NCI-H2107 (cell line): ENCODE results near the gene C14orf180.

Experiments used
- DNase-seq: peaks from one replicate; lab custom pipeline; 2025; lab: John Stamatoyannopoulos, UW

C14orf180 gene

DNA sequence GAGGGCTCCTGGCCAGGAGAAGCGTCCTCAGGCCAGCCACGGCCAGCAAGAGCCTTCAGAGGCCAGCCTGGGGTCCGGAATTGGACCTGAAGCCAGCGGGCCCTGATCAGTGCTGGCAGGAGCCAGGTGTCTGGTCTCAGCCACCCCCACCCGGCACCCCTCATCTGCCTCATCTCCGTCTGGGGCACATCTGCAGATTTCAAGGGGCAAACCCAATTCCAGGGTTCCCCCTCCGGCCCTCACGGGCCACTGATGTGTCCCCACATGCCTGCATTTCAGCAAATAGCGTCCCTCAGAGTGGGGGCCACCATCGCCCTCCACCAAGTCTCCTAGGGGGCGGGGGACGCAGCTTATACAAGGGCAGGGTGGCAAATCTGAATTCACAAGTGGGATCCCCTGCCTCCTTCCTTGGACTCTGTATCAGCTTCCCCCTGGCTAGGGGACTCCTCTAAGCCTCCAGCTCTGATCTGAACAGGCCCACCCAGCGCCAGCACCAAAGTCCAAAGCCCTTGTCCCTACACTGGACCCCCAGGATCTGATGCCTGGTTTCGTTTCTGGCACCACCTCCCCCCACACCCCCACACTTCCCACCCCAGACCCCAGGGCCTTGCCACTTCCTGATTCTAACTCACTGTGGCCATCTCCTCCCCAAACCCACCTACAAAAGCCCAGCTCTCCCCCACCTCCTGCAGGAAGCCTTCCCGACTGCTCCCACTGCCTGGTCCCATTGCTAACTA is 14.9 kb downstream of the C14orf180 start:
- DNase-seq, result no peak

DNA sequence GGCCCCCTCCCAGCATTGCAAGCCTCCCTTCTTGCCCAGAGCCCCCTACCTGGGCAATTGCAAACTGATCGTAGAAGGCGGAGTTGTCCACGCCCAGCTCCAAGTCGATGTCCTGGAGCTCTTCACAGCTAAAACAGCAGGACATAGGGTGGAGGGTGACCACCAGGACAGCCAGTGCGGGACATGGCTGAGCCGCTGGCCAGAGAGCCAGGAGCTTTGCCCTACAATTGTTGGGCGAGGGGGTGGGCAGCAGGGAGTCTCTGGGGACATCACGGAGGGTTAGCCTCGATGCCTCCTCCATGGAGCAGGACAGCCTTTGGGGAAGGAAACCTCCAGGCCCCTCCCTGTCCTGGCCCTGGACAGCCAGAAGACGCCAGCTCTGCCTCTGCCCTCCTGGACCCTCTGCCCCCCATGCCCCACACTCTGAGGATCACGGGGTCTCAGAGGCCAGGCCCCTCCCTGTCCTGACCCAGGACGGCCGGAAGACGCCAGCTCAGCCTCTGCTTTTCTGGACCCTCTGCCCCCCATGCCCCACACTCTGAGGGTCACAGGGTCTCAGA is 15.6 kb downstream of the C14orf180 start:
- DNase-seq, result no peak

DNA sequence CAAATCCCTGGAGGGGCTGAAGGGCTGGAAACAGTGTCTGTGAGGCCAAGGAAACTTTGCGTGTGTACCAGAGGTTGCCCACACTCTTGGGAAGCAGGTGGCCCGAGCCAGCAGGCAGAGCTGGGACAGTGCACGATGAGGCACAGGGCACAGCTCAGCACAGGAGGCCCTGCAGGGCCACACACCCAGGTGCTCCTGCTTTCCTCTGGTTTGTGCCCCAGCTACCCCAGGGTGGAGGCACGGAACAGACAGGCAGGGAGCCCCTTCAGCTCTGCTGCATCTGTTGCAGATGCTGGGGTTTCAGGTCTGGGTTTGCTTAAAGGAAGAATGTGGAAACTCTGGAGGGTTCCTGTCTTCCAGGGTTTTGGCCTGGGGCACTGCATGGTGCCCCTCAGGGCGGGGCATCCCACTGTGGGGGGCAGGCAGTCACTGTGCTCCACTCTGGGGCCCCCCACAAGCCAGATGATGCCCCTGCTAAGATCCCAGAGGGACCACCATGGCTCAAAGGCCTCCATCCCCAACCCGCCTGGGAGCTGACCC is 16.4 kb downstream of the C14orf180 start:
- no peak for DNase-seq

DNA sequence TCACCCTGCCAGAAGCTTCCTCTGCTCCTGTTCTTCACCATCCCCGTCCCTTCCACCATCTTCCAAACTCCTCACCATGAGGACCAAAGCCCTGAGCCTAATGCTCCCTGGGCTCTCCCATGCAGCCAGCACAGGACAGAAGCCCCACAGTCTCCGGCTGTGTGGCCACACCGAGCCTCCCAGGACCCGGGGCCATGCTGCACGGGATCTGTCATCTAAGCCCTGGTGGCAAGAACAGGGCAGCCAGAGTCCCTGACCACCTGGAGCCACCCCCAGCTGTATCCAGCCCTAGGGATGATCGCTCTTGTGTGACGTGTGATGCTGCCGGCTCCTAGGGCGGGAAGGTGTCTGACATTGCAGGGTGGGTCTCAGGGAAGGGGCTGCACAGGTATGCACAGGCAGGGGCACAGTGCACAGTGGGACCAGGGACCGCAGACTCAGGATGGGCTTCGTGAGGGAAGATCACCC is 16.9 kb downstream of the C14orf180 start:
- no peak for DNase-seq

DNA sequence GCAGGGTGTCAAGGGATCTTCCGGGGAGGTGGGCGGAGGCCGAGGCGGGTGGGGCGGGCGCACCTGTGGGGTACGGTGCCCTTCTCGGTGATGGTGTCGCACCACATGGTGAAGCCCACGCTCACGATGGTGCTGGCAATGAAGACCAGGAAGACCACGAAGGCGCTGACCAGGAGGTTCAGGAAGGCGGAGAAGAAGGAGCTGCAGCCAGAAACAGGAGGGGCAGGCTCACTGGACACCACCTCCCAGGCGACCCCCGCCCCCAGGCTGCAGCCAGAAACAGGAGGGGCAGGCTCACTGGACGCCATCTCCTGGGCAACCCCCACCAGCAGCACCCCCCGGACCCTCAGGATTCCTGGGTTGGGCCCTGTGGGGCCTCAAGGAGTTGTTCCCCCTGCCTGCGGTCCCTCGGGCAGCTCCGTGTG is 17.4 kb downstream of the C14orf180 start:
- no peak for DNase-seq

DNA sequence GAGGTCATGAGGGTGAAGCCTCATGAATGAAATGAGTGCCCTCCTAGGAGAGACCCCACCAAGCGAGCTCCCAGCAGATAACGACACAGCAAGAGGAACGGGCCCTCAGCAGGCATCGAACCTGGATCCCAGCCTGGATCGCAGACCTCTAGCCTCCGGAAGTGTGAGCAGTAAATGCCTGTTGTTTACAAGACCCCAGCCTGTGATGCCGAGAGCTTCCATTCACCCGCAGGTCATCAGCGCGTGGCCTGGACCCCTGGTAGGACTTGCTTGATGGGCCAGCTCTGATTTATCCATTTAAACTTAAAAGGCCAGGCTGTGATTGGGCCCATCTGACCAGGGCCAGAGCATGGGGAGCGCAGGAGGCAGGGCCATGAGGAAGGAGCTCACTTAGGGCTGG is 18.0 kb downstream of the C14orf180 start:
- no peak for DNase-seq

DNA sequence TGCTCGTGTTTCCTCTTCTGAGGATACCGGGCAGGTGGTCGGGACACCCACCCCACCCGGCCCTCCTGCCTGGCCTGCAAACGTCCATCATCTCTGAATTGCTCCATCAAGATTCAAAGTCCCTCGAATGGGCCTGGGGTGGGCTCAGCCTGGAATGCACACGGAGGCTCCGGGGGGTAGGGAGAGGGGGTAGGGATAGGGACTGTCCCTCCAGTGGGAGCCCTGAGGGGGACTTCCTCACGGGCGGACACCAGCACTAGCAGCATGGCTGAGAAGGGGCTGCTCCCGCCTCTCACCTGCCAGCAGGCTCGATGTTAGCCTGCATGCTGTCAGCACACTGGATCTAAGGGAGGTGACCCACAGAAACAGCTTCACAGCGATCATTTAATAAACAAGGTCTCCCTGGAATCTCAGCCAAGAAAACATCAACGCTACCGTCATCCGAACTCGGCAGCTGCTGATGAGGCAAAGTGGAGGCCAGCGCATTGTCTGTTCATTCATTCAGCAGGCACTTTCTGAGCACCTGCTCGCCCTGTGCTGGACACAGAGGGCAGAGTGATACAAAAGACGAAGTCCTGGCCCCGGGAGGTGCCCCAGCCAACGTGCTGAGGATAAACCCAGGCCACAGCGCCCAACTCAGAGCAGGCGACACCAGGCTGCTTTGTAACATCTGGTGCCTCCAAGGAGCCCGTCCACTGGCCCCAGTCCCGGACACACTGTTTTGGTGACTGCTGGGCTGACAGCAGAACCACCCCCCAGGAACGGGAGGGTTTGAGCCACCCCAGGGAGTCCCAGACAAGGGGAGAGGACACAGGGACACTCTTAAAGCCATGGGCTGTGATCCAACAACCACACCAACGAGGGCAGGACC is 18.7 kb downstream of the C14orf180 start:
- no peak for DNase-seq

DNA sequence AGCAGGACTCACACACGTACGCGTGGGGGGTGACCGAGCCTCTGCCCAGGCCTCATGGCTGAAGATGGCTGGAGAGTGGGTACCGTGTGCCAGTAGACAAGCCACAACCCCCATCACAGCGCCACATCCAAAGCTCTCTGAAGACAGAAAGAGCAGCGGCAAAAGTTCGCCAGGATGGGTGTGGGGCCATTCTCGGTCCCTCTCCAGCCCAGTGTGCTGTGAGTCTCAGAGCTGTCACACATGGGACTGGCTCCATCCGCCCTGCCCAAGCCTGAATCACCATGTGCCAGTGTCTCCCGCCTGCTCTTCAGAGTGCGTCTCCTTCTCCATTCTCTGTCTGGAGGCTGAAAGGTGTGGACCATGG is 19.3 kb downstream of the C14orf180 start:
- DNase-seq, result no peak

DNA sequence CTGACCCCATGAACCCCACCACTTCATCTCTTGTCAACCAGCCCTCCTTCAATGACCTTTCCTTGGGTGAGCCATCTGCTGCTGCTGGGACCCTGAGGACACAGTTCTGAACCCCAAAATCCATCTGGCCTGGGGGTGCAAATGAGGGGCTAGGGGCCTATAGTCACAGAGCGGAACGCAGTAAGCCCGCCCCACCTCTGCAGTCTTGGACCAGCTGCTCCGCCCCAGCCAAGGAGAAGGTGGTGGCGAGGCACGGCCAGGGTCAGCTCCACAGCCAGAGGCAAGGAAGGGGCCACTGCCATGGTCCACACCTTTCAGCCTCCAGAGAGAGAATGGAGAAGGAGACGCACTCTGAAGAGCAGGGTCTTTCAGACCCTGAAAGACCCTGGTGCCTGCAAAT is 19.9 kb downstream of the C14orf180 start:
- no peak for DNase-seq

DNA sequence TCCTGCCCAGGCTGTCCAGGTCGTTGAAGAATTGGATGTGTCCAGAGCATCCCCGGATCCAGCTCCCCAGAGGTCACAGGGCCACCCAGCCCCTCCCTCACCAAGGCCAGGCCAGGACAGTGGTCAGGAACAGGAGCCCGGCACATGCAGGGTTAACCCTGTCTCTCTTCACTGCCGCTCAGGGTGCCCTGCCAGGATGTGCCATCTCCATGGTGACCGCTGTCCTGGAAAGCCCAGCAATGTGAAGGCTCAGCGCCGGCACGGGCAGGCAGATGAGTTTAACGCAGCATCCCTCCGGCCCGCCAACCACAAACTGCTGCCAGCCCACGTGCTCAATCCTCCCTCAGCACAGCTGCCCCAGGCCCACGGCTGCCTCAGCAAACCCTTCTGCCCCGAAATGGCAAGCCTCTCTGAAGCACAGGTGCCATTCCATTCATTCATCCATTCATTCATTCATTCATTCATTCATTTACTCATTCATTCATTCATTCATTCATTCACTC is 20.6 kb downstream of the C14orf180 start:
- no peak for DNase-seq

DNA sequence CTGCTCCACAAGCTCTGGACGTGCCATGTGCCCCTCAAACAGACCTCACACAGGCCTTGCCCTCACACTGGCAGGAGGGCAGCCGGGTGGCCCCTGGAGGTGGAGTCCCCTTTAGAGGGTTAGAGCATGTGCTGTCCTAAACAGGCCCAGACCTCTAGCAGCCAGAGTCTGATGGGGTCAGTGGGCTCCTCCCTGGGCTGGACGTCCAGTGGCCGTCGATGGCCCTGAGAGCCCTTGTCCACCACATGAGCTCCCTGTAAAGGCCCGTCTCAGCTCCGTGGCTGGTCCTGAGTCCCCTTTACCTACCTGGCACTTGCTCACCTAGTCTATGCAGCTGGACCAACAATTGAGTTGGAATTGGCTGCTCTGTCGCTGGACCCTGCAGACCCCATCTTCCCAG is 21.2 kb downstream of the C14orf180 start:
- no peak for DNase-seq

DNA sequence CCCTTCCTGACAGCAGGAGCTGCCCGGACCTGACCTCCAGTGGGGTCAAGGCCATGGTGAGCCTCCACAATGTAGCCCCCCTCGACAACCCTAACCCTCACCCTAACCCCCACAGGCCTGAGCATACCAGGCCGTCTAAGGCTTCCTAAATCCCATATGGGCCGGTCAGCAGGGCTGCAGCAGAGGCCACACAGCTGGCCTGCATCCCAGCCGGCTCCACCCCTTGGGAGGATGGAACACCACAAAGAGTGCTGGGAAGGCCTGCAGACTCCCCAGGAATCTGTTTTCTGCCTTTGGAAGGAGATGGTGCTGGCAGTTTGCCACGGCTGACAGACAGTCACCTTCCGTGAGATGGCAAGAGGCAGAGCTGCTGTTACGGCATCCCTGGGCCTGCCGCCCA is 22.2 kb downstream of the C14orf180 start:
- DNase-seq, result no peak

DNA sequence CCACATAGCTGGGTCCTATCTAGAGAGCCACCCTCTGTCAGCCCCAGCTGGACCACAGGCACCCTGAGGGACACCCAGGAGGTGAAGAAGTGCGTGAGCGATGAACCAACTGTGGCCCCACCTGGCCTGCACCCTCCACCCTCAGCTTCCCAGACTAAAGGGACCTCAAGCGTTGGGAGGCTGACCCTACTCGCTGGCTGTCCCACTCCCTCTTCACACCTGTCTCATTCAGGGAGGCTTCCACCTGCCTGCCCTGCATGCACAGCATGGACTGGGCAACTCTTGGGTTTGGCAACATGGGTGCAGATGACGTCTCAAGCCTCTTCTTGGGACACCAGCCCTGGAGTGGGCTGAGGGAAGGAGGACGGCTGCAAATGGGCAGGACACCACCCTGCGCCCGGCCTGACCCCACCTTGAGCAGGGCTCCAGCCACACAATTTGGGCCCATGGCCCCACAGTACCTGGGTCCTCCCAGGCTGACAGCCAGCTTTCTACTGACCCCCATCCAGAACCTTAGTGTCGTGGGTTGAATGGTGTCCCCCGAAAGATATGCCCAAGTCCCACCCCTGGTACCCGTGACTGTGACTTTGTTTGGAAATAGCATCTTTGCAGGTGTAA is 22.9 kb downstream of the C14orf180 start:
- no peak for DNase-seq

DNA sequence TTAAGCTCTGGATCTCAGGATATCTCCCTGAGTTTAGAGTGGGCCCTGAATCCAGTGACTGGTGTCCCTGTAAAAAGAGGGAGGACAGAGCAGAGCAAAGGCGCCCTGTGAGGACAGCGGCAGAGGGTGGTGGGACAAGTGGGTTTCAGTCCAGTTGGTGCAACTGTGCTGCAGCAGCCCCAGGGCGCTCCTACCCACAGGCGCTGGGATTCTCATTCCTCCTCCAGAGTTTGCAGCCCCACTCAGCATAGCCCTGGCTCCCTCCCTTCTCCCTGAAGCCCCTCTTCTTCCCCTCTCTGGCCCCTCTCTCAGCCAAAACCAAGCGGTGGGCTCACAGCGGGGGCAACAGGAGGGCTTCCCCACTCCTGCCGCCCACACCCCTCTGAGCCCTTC is 23.4 kb downstream of the C14orf180 start:
- no peak for DNase-seq

DNA sequence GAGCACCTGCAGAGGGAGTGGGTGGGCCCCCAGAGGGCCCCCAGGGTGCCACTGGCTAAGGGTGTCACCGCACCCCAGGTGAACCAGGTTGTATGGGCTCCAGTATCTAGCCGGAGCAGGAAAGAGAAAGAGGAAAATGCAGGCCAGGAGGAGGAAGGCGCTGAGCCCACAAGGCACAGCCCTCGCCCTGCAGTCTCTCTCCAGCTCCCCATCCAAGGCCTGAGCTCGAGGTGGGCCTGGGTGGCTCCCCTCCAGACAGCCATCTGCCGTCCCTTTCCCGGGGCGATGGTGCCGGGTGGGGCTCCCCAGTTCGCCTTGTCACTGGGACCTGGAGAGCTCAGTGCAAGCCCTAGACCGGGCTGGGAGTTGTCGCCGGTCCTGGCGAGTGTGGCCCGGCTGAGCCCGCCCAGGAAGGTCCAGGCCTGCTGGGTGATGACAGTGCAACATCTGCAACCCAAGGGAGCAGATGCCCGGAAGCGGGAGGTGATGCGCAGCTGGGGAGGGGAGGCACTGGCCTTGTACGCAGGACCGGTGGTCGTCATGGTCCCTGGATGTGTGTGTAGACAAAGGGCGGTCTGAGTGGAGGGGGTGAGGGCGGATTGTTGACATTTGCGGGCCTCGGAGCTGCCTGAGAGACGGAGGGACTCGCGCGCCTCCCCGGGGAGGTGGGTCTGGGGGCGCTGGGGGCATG is 24.3 kb downstream of the C14orf180 start:
- no peak for DNase-seq

DNA sequence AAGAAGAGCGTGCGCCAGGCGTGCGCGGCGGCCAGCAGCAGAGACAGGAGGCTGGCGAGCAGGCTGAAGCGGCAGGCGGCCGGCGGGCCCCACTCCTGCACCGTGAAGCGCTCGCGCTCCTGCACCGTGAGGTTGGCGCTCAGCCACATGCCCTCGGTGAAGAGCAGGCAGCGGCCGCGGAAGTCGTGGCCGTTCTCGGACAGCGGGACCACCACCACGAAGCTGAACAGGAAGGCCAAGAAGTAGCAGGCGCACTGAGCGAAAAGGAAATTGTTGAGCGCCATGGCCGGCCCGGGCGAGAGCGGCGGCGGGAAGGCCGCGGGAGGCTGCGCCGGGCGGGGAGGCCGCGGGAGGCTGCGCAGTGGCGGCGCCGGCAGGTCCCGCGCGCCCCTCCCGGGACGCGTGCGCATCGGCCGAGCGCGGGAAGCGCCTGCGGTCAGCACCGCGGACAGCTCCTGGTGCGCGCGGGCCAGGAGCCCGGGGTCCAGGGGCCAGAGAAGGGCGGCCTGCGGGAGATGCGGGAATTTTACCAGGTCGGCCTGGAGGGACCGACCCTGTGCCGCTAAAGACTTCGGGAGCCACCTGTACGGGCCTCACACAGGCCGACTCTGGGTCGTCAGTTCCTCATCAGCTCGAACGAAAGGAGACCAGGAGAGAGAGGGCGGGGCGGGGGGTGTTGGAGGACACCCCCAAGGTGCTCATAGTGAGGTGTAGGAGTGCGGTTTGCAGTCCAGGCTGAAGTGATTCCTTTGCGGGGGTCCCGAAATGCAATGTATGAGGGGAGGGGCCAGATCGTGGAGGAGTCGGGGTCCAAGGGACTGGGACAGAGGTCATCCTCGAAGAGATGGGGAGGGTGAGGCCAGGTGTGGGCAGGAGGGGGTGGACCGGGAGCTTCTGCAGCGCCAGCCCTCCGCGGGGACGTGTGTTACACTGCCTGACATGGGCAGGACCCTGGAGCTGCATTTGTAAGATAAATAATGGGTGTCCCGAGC is 25.2 kb downstream of the C14orf180 start, which contains the start of gene TMEM179:
TMEM179 (minus strand) TSS at position 315 of the 992 bp plus-strand sequence; CDS start at position 284, 31 bp downstream.
- no peak for DNase-seq

DNA sequence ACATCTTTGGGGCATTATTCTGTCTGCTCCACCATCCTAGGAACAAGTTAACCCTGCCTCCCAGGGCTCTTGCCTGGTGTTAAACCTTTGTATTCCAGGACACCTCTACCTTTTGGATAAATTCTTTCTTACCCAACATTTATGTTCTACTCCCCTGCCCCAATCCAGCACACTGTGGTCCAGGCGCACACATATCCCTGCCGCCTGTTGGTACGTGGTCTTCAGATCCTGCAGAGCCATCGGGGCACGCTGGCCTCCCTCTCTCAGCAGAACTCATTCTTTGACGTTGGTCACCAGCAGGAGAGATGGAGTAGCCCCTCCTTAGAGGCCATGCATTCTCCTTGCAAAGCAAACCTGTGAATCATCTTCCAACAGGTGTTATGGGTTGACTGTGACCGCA is 30.1 kb downstream of the C14orf180 start:
- DNase-seq, result no peak

DNA sequence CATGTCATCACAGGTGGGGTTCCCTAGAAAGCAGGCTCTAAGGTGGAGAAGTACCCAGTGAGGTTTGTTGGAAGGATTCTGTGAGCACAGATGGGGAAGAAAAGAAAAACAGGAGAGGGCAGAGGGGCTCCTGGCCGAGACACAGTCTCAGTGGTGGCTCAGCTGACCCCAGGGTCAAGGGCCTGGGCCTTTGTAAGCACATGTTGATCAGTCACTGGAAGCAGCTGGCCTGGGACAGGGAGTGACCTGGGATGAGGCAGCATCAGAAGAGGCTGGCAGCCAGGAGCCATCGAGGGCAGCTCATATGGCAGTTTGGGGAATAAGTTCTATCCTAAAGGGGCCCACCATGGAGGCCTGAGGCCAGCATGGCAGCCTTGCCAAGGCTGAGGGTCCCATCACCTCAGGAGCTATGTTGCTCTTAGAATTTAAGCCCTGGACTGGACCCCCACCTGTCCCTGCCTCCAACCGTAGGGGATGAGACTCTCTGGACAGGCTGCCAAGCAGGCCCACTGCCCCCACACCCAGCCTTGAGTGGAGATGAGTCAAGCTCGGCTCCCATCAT is 31.3 kb downstream of the C14orf180 start:
- no peak for DNase-seq

DNA sequence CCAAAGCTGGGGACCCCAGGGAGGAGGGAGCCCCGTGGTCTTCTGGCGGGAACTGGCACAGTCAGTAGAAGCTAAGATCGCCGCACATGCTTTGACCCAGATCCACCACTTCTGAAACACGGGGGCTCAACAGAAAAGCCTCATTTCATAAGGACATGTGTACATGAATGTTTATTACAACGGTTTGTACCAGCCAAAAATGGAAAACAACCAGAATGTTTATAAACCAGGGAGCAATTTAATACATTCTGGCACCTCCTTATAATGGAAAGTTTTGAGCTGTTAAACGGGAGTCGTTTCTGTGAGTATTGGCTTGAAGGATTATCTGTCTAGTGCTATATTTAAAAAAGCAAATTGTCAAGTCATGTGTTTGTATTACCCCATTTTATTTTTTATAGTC is 32.3 kb downstream of the C14orf180 start:
- DNase-seq, result no peak
